GM12878 (cell line): ENCODE results near the gene PITPNC1. TPM values are rescaled to one million over a fixed set of nuclear protein-coding genes. Genes with fewer than 3 reads are reported as not detected.

Source experiments
- BACH1 ChIP-seq: fragments of 450-650 bp; IDR thresholded peaks from 2 replicates; pipeline ENCODE4 v1.6.1; 2017; ENCODE audit warnings: mild to moderate bottlenecking, borderline replicate concordance
- EGR1 ChIP-seq, 2 experiments: IDR thresholded peaks; 1 replicate in 1 of 2; 2 replicates in 1 of 2; pipeline ENCODE4 v1.6.1; 2011 to 2012; ENCODE audit warnings: low read depth in 2 of 2, low read length in 2 of 2, borderline replicate concordance in 1 of 2, mild to moderate bottlenecking in 1 of 2, moderate library complexity in 1 of 2
- ESRRA ChIP-seq: IDR thresholded peaks from 2 replicates; pipeline ENCODE4 v1.6.1; 2012; ENCODE audit warnings: mild to moderate bottlenecking, low read length, improper control_type of control experiment
- GATAD2B ChIP-seq: fragments of 450-650 bp; conservative IDR thresholded peaks from 2 replicates; pipeline ENCODE4 v1.6.1; 2017; ENCODE audit warnings: low read depth, mild to moderate bottlenecking, moderate library complexity
- HDAC2 ChIP-seq: fragments of 200-600 bp; sonication (generic); IDR thresholded peaks from 2 replicates; pipeline ENCODE4 v1.6.1; 2017
- KDM1A ChIP-seq: fragments of 200-600 bp; sonication (generic); IDR thresholded peaks from 2 replicates; pipeline ENCODE4 v1.6.1; 2016; ENCODE audit warnings: borderline replicate concordance
- MEF2A ChIP-seq: IDR thresholded peaks from 2 replicates; pipeline ENCODE4 v1.6.1; 2011; ENCODE audit warnings: low read depth, mild to moderate bottlenecking, low read length, moderate library complexity; ENCODE audit not compliant: insufficient read depth
- NFYB ChIP-seq: IDR thresholded peaks from 2 replicates; pipeline ENCODE4 v1.6.1; 2011; ENCODE audit warnings: low read depth, mild to moderate bottlenecking, low read length, improper control_type of control experiment, moderate library complexity; ENCODE audit not compliant: insufficient read depth
- PAX8 ChIP-seq: fragments of 450-650 bp; IDR thresholded peaks from 2 replicates; pipeline ENCODE4 v1.6.1; 2017; ENCODE audit warnings: mild to moderate bottlenecking, moderate library complexity
- POLR2AphosphoS5 ChIP-seq: IDR thresholded peaks from 2 replicates; pipeline ENCODE4 v1.6.1; 2011; ENCODE audit warnings: mild to moderate bottlenecking, low read length, inconsistent platforms
- RFX5 ChIP-seq: IDR thresholded peaks from 2 replicates; pipeline ENCODE4 v1.6.1; 2011; ENCODE audit warnings: low read depth, low read length, improper control_type of control experiment
- SMAD1 ChIP-seq: fragments of 450-650 bp; IDR thresholded peaks from 2 replicates; pipeline ENCODE4 v1.6.1; 2018; ENCODE audit warnings: mild to moderate bottlenecking, low read depth; ENCODE audit not compliant: partially characterized antibody
- SP1 ChIP-seq: IDR thresholded peaks from one replicate; pipeline ENCODE4 v1.6.1; 2011; ENCODE audit warnings: low read depth, low read length
- SUPT20H ChIP-seq: IDR thresholded peaks from 2 replicates; pipeline ENCODE4 v1.6.1; 2011; ENCODE audit warnings: low read depth, mild to moderate bottlenecking, low read length, moderate library complexity, borderline replicate concordance; ENCODE audit not compliant: control insufficient read depth
- ZBED1 ChIP-seq: IDR thresholded peaks from 2 replicates; pipeline ENCODE4 v1.6.1; 2016; ENCODE audit warnings: borderline replicate concordance
- ZNF384 ChIP-seq: IDR thresholded peaks from 2 replicates; pipeline ENCODE4 v1.6.1; 2012; ENCODE audit warnings: low read depth, mild to moderate bottlenecking, low read length, improper control_type of control experiment, borderline replicate concordance
- polyA plus RNA-seq, 11 experiments: library from polyadenylated mRNA; depleted of rRNA in 4 of 11; unstranded in 6 of 11; stranded (reverse) in 5 of 11; fragments of >200 nt; fragmentation: Nextera tagmentation in 4 of 11; fragmentation: Illumina TruSeq in 1 of 11; extraction: Ambion mirVana in 4 of 11; extraction: Trizol in 1 of 11; gene quantifications; 1 replicate in 1 of 11; 2 replicates in 10 of 11; pipeline versions ENCODE4 v1.2.1 to v1.2.3, GENCODE V29; 2011 to 2016; ENCODE audit warnings: inconsistent platforms in 2 of 11, missing spikeins in 2 of 11, low read depth in 1 of 11
- total RNA-seq, 4 experiments: library from RNA; depleted of rRNA in 3 of 4; stranded (reverse); fragments of >200 nt in 3 of 4; fragmentation: Illumina TruSeq in 1 of 4; extraction: Trizol in 1 of 4; gene quantifications; 2 replicates each; pipeline versions ENCODE4 v1.2.1 to v1.2.3, GENCODE V29; 2013 to 2021
- TF ChIP-seq, protein P1 (sequence below): fragments of 450-650 bp; IDR thresholded peaks from 2 replicates; pipeline ENCODE4 v1.6.1; 2016; ENCODE audit warnings: mild to moderate bottlenecking
- TF ChIP-seq, protein P2 (sequence below): IDR thresholded peaks from 2 replicates; pipeline ENCODE4 v1.6.1; 2011; ENCODE audit warnings: low read depth, low read length, improper control_type of control experiment, borderline replicate concordance
- TF ChIP-seq, protein P3 (sequence below): fragments of 450-650 bp; IDR thresholded peaks from 2 replicates; pipeline ENCODE4 v1.6.1; 2016; ENCODE audit warnings: mild to moderate bottlenecking, moderate library complexity, borderline replicate concordance
- TF ChIP-seq, protein P4 (sequence below): fragments of 450-650 bp; IDR thresholded peaks from 2 replicates; pipeline ENCODE4 v1.6.1; 2016; ENCODE audit warnings: mild to moderate bottlenecking
- TF ChIP-seq, protein P5 (sequence below): fragments of 150-350 bp; IDR thresholded peaks from 2 replicates; pipeline ENCODE4 v1.6.1; 2014; ENCODE audit warnings: mild to moderate bottlenecking, low read depth, low read length
- TF ChIP-seq, protein P6 (sequence below): IDR thresholded peaks from 2 replicates; pipeline ENCODE4 v1.6.1; 2011; ENCODE audit warnings: low read depth, mild to moderate bottlenecking, low read length, moderate library complexity, borderline replicate concordance; ENCODE audit errors: extremely low read depth

The PITPNC1 gene
- total and polyA plus RNA-seq, 10 of the 15 experiments (the other 5 are each of a cell fraction or from before 2014, with no cell fraction given), result 12.2 to 62.4 (median 47.3) TPM

DNA sequence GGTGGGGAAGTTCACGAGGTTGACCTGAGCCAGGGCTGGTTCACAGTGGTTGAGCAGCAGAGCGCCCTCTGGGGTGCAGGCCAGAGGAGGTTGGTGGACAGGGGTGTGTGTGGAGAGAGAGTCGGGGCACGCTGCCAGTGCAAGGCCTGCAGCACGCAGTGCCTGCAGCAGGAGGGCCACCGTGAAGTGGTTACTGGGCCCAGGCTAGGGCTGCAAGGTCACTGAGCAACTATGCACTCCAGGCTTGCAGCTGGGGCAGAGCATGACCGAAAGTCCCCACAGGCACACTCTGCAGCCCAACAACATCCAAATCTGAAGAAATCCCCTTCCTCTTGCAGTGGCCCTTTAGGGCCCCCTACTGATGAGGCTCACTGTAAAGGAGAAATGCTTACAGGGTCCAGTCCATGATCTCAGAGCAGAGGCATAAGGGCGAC lies 251.5 kb downstream of the PITPNC1 start (continued):
- TF ChIP-seq, protein P1, sequence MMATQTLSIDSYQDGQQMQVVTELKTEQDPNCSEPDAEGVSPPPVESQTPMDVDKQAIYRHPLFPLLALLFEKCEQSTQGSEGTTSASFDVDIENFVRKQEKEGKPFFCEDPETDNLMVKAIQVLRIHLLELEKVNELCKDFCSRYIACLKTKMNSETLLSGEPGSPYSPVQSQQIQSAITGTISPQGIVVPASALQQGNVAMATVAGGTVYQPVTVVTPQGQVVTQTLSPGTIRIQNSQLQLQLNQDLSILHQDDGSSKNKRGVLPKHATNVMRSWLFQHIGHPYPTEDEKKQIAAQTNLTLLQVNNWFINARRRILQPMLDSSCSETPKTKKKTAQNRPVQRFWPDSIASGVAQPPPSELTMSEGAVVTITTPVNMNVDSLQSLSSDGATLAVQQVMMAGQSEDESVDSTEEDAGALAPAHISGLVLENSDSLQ, result no peak
- TF ChIP-seq, protein P2, sequence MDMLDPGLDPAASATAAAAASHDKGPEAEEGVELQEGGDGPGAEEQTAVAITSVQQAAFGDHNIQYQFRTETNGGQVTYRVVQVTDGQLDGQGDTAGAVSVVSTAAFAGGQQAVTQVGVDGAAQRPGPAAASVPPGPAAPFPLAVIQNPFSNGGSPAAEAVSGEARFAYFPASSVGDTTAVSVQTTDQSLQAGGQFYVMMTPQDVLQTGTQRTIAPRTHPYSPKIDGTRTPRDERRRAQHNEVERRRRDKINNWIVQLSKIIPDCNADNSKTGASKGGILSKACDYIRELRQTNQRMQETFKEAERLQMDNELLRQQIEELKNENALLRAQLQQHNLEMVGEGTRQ, result no peak
- TF ChIP-seq, protein P3, sequence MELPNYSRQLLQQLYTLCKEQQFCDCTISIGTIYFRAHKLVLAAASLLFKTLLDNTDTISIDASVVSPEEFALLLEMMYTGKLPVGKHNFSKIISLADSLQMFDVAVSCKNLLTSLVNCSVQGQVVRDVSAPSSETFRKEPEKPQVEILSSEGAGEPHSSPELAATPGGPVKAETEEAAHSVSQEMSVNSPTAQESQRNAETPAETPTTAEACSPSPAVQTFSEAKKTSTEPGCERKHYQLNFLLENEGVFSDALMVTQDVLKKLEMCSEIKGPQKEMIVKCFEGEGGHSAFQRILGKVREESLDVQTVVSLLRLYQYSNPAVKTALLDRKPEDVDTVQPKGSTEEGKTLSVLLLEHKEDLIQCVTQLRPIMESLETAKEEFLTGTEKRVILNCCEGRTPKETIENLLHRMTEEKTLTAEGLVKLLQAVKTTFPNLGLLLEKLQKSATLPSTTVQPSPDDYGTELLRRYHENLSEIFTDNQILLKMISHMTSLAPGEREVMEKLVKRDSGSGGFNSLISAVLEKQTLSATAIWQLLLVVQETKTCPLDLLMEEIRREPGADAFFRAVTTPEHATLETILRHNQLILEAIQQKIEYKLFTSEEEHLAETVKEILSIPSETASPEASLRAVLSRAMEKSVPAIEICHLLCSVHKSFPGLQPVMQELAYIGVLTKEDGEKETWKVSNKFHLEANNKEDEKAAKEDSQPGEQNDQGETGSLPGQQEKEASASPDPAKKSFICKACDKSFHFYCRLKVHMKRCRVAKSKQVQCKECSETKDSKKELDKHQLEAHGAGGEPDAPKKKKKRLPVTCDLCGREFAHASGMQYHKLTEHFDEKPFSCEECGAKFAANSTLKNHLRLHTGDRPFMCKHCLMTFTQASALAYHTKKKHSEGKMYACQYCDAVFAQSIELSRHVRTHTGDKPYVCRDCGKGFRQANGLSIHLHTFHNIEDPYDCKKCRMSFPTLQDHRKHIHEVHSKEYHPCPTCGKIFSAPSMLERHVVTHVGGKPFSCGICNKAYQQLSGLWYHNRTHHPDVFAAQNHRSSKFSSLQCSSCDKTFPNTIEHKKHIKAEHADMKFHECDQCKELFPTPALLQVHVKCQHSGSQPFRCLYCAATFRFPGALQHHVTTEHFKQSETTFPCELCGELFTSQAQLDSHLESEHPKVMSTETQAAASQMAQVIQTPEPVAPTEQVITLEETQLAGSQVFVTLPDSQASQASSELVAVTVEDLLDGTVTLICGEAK, result no peak
- TF ChIP-seq, protein P4, sequence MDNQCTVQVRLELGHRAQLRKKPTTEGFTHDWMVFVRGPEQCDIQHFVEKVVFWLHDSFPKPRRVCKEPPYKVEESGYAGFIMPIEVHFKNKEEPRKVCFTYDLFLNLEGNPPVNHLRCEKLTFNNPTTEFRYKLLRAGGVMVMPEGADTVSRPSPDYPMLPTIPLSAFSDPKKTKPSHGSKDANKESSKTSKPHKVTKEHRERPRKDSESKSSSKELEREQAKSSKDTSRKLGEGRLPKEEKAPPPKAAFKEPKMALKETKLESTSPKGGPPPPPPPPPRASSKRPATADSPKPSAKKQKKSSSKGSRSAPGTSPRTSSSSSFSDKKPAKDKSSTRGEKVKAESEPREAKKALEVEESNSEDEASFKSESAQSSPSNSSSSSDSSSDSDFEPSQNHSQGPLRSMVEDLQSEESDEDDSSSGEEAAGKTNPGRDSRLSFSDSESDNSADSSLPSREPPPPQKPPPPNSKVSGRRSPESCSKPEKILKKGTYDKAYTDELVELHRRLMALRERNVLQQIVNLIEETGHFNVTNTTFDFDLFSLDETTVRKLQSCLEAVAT, result no peak
- TF ChIP-seq SMAD1 (no peak), EGR1 (IDR thresholded peaks at IDR 0.05; ENCODE audit: borderline replicate concordance in 1 of 2, low read depth in 2 of 2, low read length in 2 of 2) (no peak), KDM1A (no peak), PAX8 (no peak), SUPT20H (no peak), MEF2A (no peak; the same call in 1 of the 2 replicates), GATAD2B (peak; percentile 77; the same call in 1 of the 2 replicates), ESRRA (no peak), HDAC2 (no peak), BACH1 (no peak), RFX5 (no peak), NFYB (no peak), ZNF384 (no peak), ZBED1 (no peak), POLR2AphosphoS5 (no peak), SP1 (no peak)
- TF ChIP-seq, protein P5, sequence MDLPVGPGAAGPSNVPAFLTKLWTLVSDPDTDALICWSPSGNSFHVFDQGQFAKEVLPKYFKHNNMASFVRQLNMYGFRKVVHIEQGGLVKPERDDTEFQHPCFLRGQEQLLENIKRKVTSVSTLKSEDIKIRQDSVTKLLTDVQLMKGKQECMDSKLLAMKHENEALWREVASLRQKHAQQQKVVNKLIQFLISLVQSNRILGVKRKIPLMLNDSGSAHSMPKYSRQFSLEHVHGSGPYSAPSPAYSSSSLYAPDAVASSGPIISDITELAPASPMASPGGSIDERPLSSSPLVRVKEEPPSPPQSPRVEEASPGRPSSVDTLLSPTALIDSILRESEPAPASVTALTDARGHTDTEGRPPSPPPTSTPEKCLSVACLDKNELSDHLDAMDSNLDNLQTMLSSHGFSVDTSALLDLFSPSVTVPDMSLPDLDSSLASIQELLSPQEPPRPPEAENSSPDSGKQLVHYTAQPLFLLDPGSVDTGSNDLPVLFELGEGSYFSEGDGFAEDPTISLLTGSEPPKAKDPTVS, result no peak
- TF ChIP-seq, protein P6, sequence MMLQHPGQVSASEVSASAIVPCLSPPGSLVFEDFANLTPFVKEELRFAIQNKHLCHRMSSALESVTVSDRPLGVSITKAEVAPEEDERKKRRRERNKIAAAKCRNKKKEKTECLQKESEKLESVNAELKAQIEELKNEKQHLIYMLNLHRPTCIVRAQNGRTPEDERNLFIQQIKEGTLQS, result no peak
